Measurements from ENCODE around the gene MACROD2. TPM values are rescaled to one million over a fixed set of nuclear protein-coding genes. Genes with fewer than 3 reads are reported as not detected.

The MACROD2 gene
- total and polyA plus RNA-seq, 2 of the 4 experiments (the other 2 are of a cell fraction) = not detected

DNA sequence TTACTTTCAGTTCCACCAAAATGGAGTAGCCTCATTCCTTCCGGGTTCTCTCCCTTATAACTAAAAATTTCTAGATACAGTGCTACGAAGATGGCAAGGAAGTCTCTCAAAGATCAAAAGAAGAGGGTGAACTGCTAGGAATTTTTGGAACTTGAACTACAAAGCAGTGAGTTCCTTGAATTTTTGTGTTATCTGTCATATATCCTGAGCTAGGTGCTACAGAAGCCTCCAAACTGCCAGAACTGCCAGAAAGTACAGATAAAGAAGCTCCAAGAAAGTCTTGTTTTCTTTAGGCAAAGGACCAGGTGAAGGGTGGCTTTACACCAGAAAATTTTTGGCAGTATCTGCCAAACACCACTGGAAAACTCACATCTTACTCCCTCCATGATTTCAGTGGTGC is 560.9 kb downstream of the MACROD2 start:
- Histone ChIP-seq H2BK20ac (ENCODE audit: low read depth, low read length) (no peak overlapping the region), H3K18ac (ENCODE audit: low read depth, low read length) (no peak overlapping the region; the same call in 1 of the 2 replicates), H3K27ac (ENCODE audit: insufficient read depth, low read length) (no peak overlapping the region), H4K5ac (ENCODE audit: low read depth, low read length) (no peak overlapping the region), H4K8ac (ENCODE audit: low read depth in 2 of 2, low read length in 2 of 2) (no peak overlapping the region), H3K9ac (ENCODE audit: low read depth, low read length) (no peak overlapping the region), H2BK15ac (ENCODE audit: low read depth, low read length) (no peak overlapping the region), H3K9me1 (ENCODE audit: insufficient read depth, low read length) (no peaks in the 10 kb centered on the region), H3K4me3 (ENCODE audit: insufficient read depth, low read depth, low read length) (no peak overlapping the region), H3K27me3 (ENCODE audit: control insufficient read depth, insufficient read depth, low read length) (no peaks in the 10 kb centered on the region), H3K36me3 (ENCODE audit: control insufficient read depth, insufficient read depth, low read length) (no peaks in the 10 kb centered on the region), H3K4ac (ENCODE audit: low read depth, low read length) (no peak overlapping the region), H3K23ac (ENCODE audit: low read depth, low read length) (no peak overlapping the region), H2AK9ac (replicated peaks; ENCODE audit: low read depth, low read length, poor library complexity) (no peak overlapping the region), H3K79me1 (ENCODE audit: low read depth in 1 of 2, low read length in 2 of 2) (no peaks in the 10 kb centered on the region), H2BK5ac (ENCODE audit: low read depth, low read length, poor library complexity, severe bottlenecking) (no peak overlapping the region), H3K56ac (ENCODE audit: extremely low read depth, insufficient read depth, low read length) (no peak overlapping the region; the same call in 1 of the 2 replicates), H3K4me1 (ENCODE audit: control insufficient read depth, insufficient read depth, low read length) (no peaks in the 10 kb centered on the region), H4K91ac (ENCODE audit: insufficient read depth, low read depth, low read length) (no peak overlapping the region), H2BK120ac (ENCODE audit: low read depth, low read length) (peak overlapping the region; percentile 34; the same call in 1 of the 2 replicates), H2AFZ (replicated peaks; ENCODE audit: low read length, poor library complexity) (no peak overlapping the region), H3K9me3 (ENCODE audit: control insufficient read depth, insufficient read depth, low read length) (no peaks in the 10 kb centered on the region), H3K14ac (replicated peaks; ENCODE audit: low read depth, low read length) (no peak overlapping the region), H3K4me2 (ENCODE audit: low read depth, low read length) (no peak overlapping the region; the same call in 1 of the 2 replicates), H2AK5ac (ENCODE audit: low read depth, low read length) (no peak overlapping the region), H4K20me1 (ENCODE audit: insufficient read depth, low read length) (no peaks in the 10 kb centered on the region)
- intact Hi-C loops (cut with micrococcal nuclease) (no loop called here), dilution Hi-C loops (cut with HindIII; ENCODE audit: low sequenced_read_pairs, unreplicated experiment) (no loop called here), in situ Hi-C loops (cut with MboI; ENCODE audit: low sequenced_read_pairs) (no loop called here)
- ChIA-PET CTCF (no interaction called here), POLR2A (ENCODE audit: unreplicated experiment) (no interaction called here)
- DNase-seq = no peak
- no CpG with 5 or more reads among the region's 2 CpGs for WGBS, 2 experiments (ENCODE audit: extremely low coverage in 2 of 2, insufficient read length in 1 of 2)
- TF ChIP-seq MAZ (IDR thresholded peaks at IDR 0.05; ENCODE audit: borderline replicate concordance, low read depth, low read length) (no peak), RAD21 (IDR thresholded peaks at IDR 0.05; ENCODE audit: low read length) (no peak), FOS (IDR thresholded peaks at IDR 0.05; ENCODE audit: low read depth, low read length) (no peak), SMC3 (IDR thresholded peaks at IDR 0.05; ENCODE audit: low read depth, low read length) (no peak), CEBPB (IDR thresholded peaks at IDR 0.05; ENCODE audit: low read depth, low read length) (no peak), RCOR1 (IDR thresholded peaks at IDR 0.05; ENCODE audit: insufficient replicate concordance, low read length) (no peak)
- TF ChIP-seq, protein P1, sequence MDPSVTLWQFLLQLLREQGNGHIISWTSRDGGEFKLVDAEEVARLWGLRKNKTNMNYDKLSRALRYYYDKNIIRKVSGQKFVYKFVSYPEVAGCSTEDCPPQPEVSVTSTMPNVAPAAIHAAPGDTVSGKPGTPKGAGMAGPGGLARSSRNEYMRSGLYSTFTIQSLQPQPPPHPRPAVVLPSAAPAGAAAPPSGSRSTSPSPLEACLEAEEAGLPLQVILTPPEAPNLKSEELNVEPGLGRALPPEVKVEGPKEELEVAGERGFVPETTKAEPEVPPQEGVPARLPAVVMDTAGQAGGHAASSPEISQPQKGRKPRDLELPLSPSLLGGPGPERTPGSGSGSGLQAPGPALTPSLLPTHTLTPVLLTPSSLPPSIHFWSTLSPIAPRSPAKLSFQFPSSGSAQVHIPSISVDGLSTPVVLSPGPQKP (IDR thresholded peaks at IDR 0.05; ENCODE audit: borderline replicate concordance, low read depth, low read length) = no peak
- no TSS peak for BruUV-seq (replicated peaks)
- ATAC-seq (ENCODE audit: low read depth) = 0 out of 2 replicates have a peak, but pooled peaks have one; percentile 14

Data from IMR-90 (cell line).